ENCODE data around the gene TMEM100.

The TMEM100 gene

GRCh38 chr17:55717898-55718735 is 4.5 kb downstream of the TMEM100 start:
- peak; percentile 71 for DNase-seq

GRCh38 chr17:55717432-55717831 is 5.2 kb downstream of the TMEM100 start:
- DNase-seq, result no peak

GRCh38 chr17:55710829-55711496 is 11.7 kb downstream of the TMEM100 start:
- DNase-seq, result no peak

GRCh38 chr17:55710410-55710809 is 12.3 kb downstream of the TMEM100 start:
- no peak for DNase-seq

- no peak for DNase-seq
Measured at GRCh38 chr17:55709984-55710383, 12.7 kb downstream of the TMEM100 start.

GRCh38 chr17:55709440-55709839 is 13.2 kb downstream of the TMEM100 start:
- no peak for DNase-seq

- DNase-seq, result no peak
Measured at GRCh38 chr17:55708175-55708974, 14.3 kb downstream of the TMEM100 start.

- no peak for DNase-seq
Measured at GRCh38 chr17:55706808-55707773, 15.6 kb downstream of the TMEM100 start.

- DNase-seq, result no peak
Measured at GRCh38 chr17:55705847-55706246, 16.8 kb downstream of the TMEM100 start.

- no peak for DNase-seq
Measured at GRCh38 chr17:55704401-55704800, 18.3 kb downstream of the TMEM100 start.

- no peak for DNase-seq
Measured at GRCh38 chr17:55702150-55702549, 20.5 kb downstream of the TMEM100 start.

GRCh38 chr17:55699181-55699860 is 23.3 kb downstream of the TMEM100 start:
- no peak for DNase-seq

GRCh38 chr17:55694286-55694910 is 28.3 kb downstream of the TMEM100 start:
- DNase-seq, result no peak

- no peak for DNase-seq
Measured at GRCh38 chr17:55693254-55694216, 29.1 kb downstream of the TMEM100 start.

- no peak for DNase-seq
Measured at GRCh38 chr17:55692276-55692675, 30.4 kb downstream of the TMEM100 start.

GRCh38 chr17:55691666-55692065 is 31.0 kb downstream of the TMEM100 start:
- no peak for DNase-seq

- DNase-seq, result no peak
Measured at GRCh38 chr17:55690105-55690508, 32.6 kb downstream of the TMEM100 start.

- no peak for DNase-seq
Measured at GRCh38 chr17:55689672-55690071, 33.0 kb downstream of the TMEM100 start.

- DNase-seq, result no peak
Measured at GRCh38 chr17:55688057-55688456, 34.6 kb downstream of the TMEM100 start.

GRCh38 chr17:55687037-55687436 is 35.6 kb downstream of the TMEM100 start:
- no peak for DNase-seq
